Trophoblast cell (in vitro differentiated cells and primary cell): ENCODE data around the gene PKIB.

Experiments used
- DNase-seq, 2 donors: peaks; one replicate each; pipeline ENCODE4 v3.0.0-alpha.2; 2016
- H2AFZ ChIP-seq: 2 replicates; pipeline ENCODE4 v1.6.1; 2013; ENCODE audit warnings: low read length, moderate library complexity, mild to moderate bottlenecking; ENCODE audit not compliant: insufficient read depth, poor library complexity
- H2AK5ac ChIP-seq: 2 replicates; pipeline ENCODE4 v1.6.1; 2013; ENCODE audit warnings: mild to moderate bottlenecking, low read length
- H2BK120ac ChIP-seq: 2 replicates; pipeline ENCODE4 v1.6.1; 2013; ENCODE audit warnings: low read length, mild to moderate bottlenecking, moderate library complexity; ENCODE audit not compliant: insufficient read depth, poor library complexity
- H2BK12ac ChIP-seq: 2 replicates; pipeline ENCODE4 v1.6.1; 2013; ENCODE audit warnings: mild to moderate bottlenecking, low read length, moderate library complexity
- H2BK5ac ChIP-seq: 2 replicates; pipeline ENCODE4 v1.6.1; 2013; ENCODE audit warnings: low read length, low read depth, moderate library complexity, mild to moderate bottlenecking; ENCODE audit not compliant: poor library complexity
- H3K14ac ChIP-seq: 2 replicates; pipeline ENCODE4 v1.6.1; 2013; ENCODE audit warnings: mild to moderate bottlenecking, low read length
- H3K18ac ChIP-seq: 2 replicates; pipeline ENCODE4 v1.6.1; 2013; ENCODE audit warnings: mild to moderate bottlenecking, low read length
- H3K23ac ChIP-seq: 2 replicates; pipeline ENCODE4 v1.6.1; 2013; ENCODE audit warnings: low read length
- H3K27ac ChIP-seq: 2 replicates; pipeline ENCODE4 v1.5.1; 2013; ENCODE audit warnings: low read depth, mild to moderate bottlenecking, inconsistent platforms, low read length, moderate library complexity
- H3K27me3 ChIP-seq: 2 replicates; pipeline ENCODE4 v1.6.1; 2013; ENCODE audit warnings: inconsistent platforms, mild to moderate bottlenecking, low read length, moderate library complexity; ENCODE audit not compliant: insufficient read depth
- H3K36me3 ChIP-seq, 2 experiments: 1 replicate in 1 of 2; 2 replicates in 1 of 2; pipeline ENCODE4 v1.6.1; 2013; ENCODE audit warnings: low read length in 2 of 2, mild to moderate bottlenecking in 2 of 2, moderate library complexity in 1 of 2; ENCODE audit not compliant: insufficient read depth in 2 of 2, control insufficient read depth in 1 of 2
- H3K4ac ChIP-seq: 2 replicates; pipeline ENCODE4 v1.6.1; 2013; ENCODE audit warnings: low read depth, mild to moderate bottlenecking, low read length, moderate library complexity
- H3K4me1 ChIP-seq, 2 experiments: 1 replicate in 1 of 2; 2 replicates in 1 of 2; pipeline ENCODE4 v1.6.1; 2013; ENCODE audit warnings: low read length in 2 of 2, mild to moderate bottlenecking in 2 of 2, moderate library complexity in 1 of 2; ENCODE audit not compliant: insufficient read depth in 2 of 2, control insufficient read depth in 1 of 2
- H3K4me2 ChIP-seq: 2 replicates; pipeline ENCODE4 v1.6.1; 2013; ENCODE audit warnings: inconsistent platforms, mild to moderate bottlenecking, low read length, moderate library complexity
- H3K4me3 ChIP-seq: 2 replicates; pipeline ENCODE4 v1.5.1; 2013; ENCODE audit warnings: mild to moderate bottlenecking, low read depth, low read length, inconsistent platforms
- H3K79me1 ChIP-seq: one replicate; pipeline ENCODE4 v1.6.1; 2013; ENCODE audit warnings: low read length
- H3K79me2 ChIP-seq: 2 replicates; pipeline ENCODE4 v1.6.1; 2013; ENCODE audit warnings: low read length, mild to moderate bottlenecking; ENCODE audit not compliant: control insufficient read depth, insufficient read depth, poor library complexity
- H3K9ac ChIP-seq: 2 replicates; pipeline ENCODE4 v1.6.1; 2013; ENCODE audit warnings: mild to moderate bottlenecking, low read length
- H3K9me3 ChIP-seq: 2 replicates; pipeline ENCODE4 v1.6.1; 2013; ENCODE audit warnings: low read depth, mild to moderate bottlenecking, control low read depth, inconsistent platforms, low read length; ENCODE audit not compliant: insufficient read depth
- H4K12ac ChIP-seq: 2 replicates; pipeline ENCODE4 v1.6.1; 2013; ENCODE audit warnings: low read depth, mild to moderate bottlenecking, low read length, moderate library complexity
- H4K8ac ChIP-seq: 2 replicates; pipeline ENCODE4 v1.6.1; 2013; ENCODE audit warnings: low read depth, mild to moderate bottlenecking, low read length, moderate library complexity
- H4K91ac ChIP-seq: one replicate; pipeline ENCODE4 v1.6.1; 2013; ENCODE audit warnings: low read depth, mild to moderate bottlenecking, low read length, moderate library complexity
- WGBS: extraction: QIAGEN DNeasy Blood & Tissue Kit; methylation state at CpG from one replicate; pipeline ENCODE4 v1.1.7; 2013; ENCODE audit warnings: missing lambda C conversion rate; ENCODE audit not compliant: insufficient read length, insufficient coverage; ENCODE audit errors: extremely low coverage; 5-methylcytosine and 5-hydroxymethylcytosine counted together

Gene PKIB

GRCh38 chr6:122683989-122684651, 73.9 kb downstream of the PKIB start:
- Histone ChIP-seq H3K9me3 (no peaks in the 10 kb centered on the region), H4K91ac (no peak overlapping the region), H3K23ac (no peak overlapping the region), H3K36me3 (peaks cover 0 to 2% of the 10 kb centered on the region in 2 experiments), H3K4ac (no peak overlapping the region), H3K4me3 (no peak overlapping the region), H3K4me1 (peaks cover 2 to 6% of the 10 kb centered on the region in 2 experiments), H3K14ac (no peak overlapping the region), H2BK12ac (no peak overlapping the region), H4K12ac (no peak overlapping the region), H2BK5ac (no peak overlapping the region), H2AK5ac (no peak overlapping the region), H3K79me1 (peaks cover 3% of the 10 kb centered on the region), H3K9ac (no peak overlapping the region), H3K27ac (no peak overlapping the region), H2BK120ac (no peak overlapping the region), H2AFZ (no peak overlapping the region), H3K4me2 (no peak overlapping the region), H3K18ac (no peak overlapping the region), H3K79me2 (peaks cover 2% of the 10 kb centered on the region), H4K8ac (no peak overlapping the region), H3K27me3 (no peaks in the 10 kb centered on the region)
- WGBS = no CpG with 5 or more reads among the region's 1 CpG
- DNase-seq = no peak

- Histone ChIP-seq H2BK5ac (peak overlapping the region; percentile 16), H4K8ac (no peak overlapping the region), H3K4me1 (peaks cover 9 to 17% of the 10 kb centered on the region in 2 experiments), H4K12ac (no peak overlapping the region), H3K4me2 (no peak overlapping the region), H2BK12ac (peak overlapping the region; percentile 8), H3K18ac (no peak overlapping the region), H2BK120ac (peak overlapping the region; percentile 31), H4K91ac (peak overlapping the region; percentile 80), H3K14ac (peak overlapping the region; percentile 31), H3K36me3 (no peaks in the 10 kb centered on the region), H3K9ac (no peak overlapping the region), H3K9me3 (no peaks in the 10 kb centered on the region), H3K79me2 (no peaks in the 10 kb centered on the region), H2AFZ (no peak overlapping the region), H3K27ac (peak overlapping the region; percentile 67), H3K79me1 (peaks cover 6% of the 10 kb centered on the region), H3K23ac (no peak overlapping the region), H3K4ac (no peak overlapping the region), H2AK5ac (no peak overlapping the region), H3K4me3 (no peak overlapping the region), H3K27me3 (no peaks in the 10 kb centered on the region)
- DNase-seq = peak; percentile 13 to 34
- WGBS = no CpG with 5 or more reads among the region's 3 CpGs
These were observed 82.0 kb downstream of the PKIB start for GRCh38 chr6:122692175-122692598.

- no peaks in the 10 kb centered on the region for H3K36me3 ChIP-seq
- no peak overlapping the region for H4K12ac ChIP-seq
- H3K4me2 ChIP-seq = no peak overlapping the region
- H3K27ac ChIP-seq = peak overlapping the region; percentile 67
- no peak overlapping the region for H2BK120ac ChIP-seq
- H3K79me2 ChIP-seq = no peaks in the 10 kb centered on the region
- H3K9ac ChIP-seq = no peak overlapping the region
- H2BK5ac ChIP-seq = no peak overlapping the region
- H4K8ac ChIP-seq = no peak overlapping the region
- H3K79me1 ChIP-seq = peaks cover 8% of the 10 kb centered on the region
- H3K4me1 ChIP-seq = peaks cover 9 to 21% of the 10 kb centered on the region in 2 experiments
- H3K23ac ChIP-seq = no peak overlapping the region
- H2BK12ac ChIP-seq = no peak overlapping the region
- H3K27me3 ChIP-seq = no peaks in the 10 kb centered on the region
- no CpG with 5 or more reads among the region's 4 CpGs for WGBS
- H3K4me3 ChIP-seq = no peak overlapping the region
- no peak overlapping the region for H2AFZ ChIP-seq
- DNase-seq = no peak
- no peak overlapping the region for H3K18ac ChIP-seq
- H4K91ac ChIP-seq = no peak overlapping the region
- H2AK5ac ChIP-seq = no peak overlapping the region
- H3K14ac ChIP-seq = no peak overlapping the region
- H3K4ac ChIP-seq = no peak overlapping the region
- H3K9me3 ChIP-seq = no peaks in the 10 kb centered on the region
These were observed 82.8 kb downstream of the PKIB start for GRCh38 chr6:122692807-122693580.

GRCh38 chr6:122694075-122694474, 83.9 kb downstream of the PKIB start:
- Histone ChIP-seq H3K4me2 (no peak overlapping the region), H3K4ac (no peak overlapping the region)
- WGBS = no CpG with 5 or more reads among the region's 1 CpG

More at GRCh38 chr6:122694075-122694474, 83.9 kb downstream of the PKIB start:
- H2BK120ac ChIP-seq = no peak overlapping the region
- no peaks in the 10 kb centered on the region for H3K27me3 ChIP-seq
- H3K79me1 ChIP-seq = peaks cover 8% of the 10 kb centered on the region
- no peaks in the 10 kb centered on the region for H3K9me3 ChIP-seq
- peaks cover 9 to 21% of the 10 kb centered on the region in 2 experiments for H3K4me1 ChIP-seq
- H2AFZ ChIP-seq = no peak overlapping the region
- H3K4me3 ChIP-seq = no peak overlapping the region
- DNase-seq = no peak
- no peaks in the 10 kb centered on the region for H3K36me3 ChIP-seq
- H4K8ac ChIP-seq = no peak overlapping the region
- H3K79me2 ChIP-seq = no peaks in the 10 kb centered on the region
- H2AK5ac ChIP-seq = no peak overlapping the region
- no peak overlapping the region for H3K27ac ChIP-seq
- H2BK12ac ChIP-seq = no peak overlapping the region
- H3K18ac ChIP-seq = no peak overlapping the region
- H3K23ac ChIP-seq = no peak overlapping the region
- no peak overlapping the region for H3K14ac ChIP-seq
- no peak overlapping the region for H3K9ac ChIP-seq
- no peak overlapping the region for H4K12ac ChIP-seq
- no peak overlapping the region for H4K91ac ChIP-seq
- H2BK5ac ChIP-seq = no peak overlapping the region
